ENCODE data around the gene ATP5F1D.
"Not testable (repeated sequence)": the region's sequence is repeated elsewhere in the genome, so short reads cannot be mapped to it uniquely, and the experiment has no call there.

The ATP5F1D gene

GRCh38 chr19:1241417-1242095, at the start of gene ATP5F1D:
Gene ATP5F1D (plus strand): TSS chr19:1241751. CDS start chr19:1241851, 100 bp downstream.
- FAIRE-seq, result peak; percentile 58

- FAIRE-seq, result no peak
Observed at GRCh38 chr19:1199531-1199930, 42.0 kb upstream of the ATP5F1D start.

- FAIRE-seq, result not testable (repeated sequence)
Observed at GRCh38 chr19:1200614-1201013, 40.9 kb upstream of the ATP5F1D start.

- peak; percentile 90 for FAIRE-seq
Observed at GRCh38 chr19:1205114-1206099, 36.1 kb upstream of the ATP5F1D start, which contains the start of gene STK11. Gene STK11 (plus strand): TSS chr19:1205778. CDS start chr19:1206914, 1,136 bp downstream.

- FAIRE-seq, result no peak
Observed at GRCh38 chr19:1206150-1206863, 35.2 kb upstream of the ATP5F1D start.

GRCh38 chr19:1206864-1207450, 34.6 kb upstream of the ATP5F1D start:
- no peak for FAIRE-seq

GRCh38 chr19:1208830-1209229, 32.7 kb upstream of the ATP5F1D start:
- FAIRE-seq, result not testable (repeated sequence)

- FAIRE-seq, result no peak
Observed at GRCh38 chr19:1210227-1210538, 31.4 kb upstream of the ATP5F1D start.

GRCh38 chr19:1211494-1212234, 29.9 kb upstream of the ATP5F1D start:
- no peak for FAIRE-seq

- no peak for FAIRE-seq
Observed at GRCh38 chr19:1213391-1214286, 27.9 kb upstream of the ATP5F1D start.

- no peak for FAIRE-seq
Observed at GRCh38 chr19:1214299-1214861, 27.2 kb upstream of the ATP5F1D start.

- FAIRE-seq, result no peak
Observed at GRCh38 chr19:1214862-1215731, 26.5 kb upstream of the ATP5F1D start.

GRCh38 chr19:1216756-1217155, 24.8 kb upstream of the ATP5F1D start:
- no peak for FAIRE-seq

GRCh38 chr19:1217366-1217765, 24.2 kb upstream of the ATP5F1D start:
- no peak for FAIRE-seq

GRCh38 chr19:1218751-1219567, 22.6 kb upstream of the ATP5F1D start:
- no peak for FAIRE-seq

- FAIRE-seq, result no peak
Observed at GRCh38 chr19:1219786-1220476, 21.6 kb upstream of the ATP5F1D start.

- FAIRE-seq, result no peak
Observed at GRCh38 chr19:1220477-1220930, 21.0 kb upstream of the ATP5F1D start.

Measured in A204.1 (cell line).